HG03457 (cell line): ENCODE data around the gene USP10.

Experiments
- ATAC-seq: cut with Tn5 transposase; IDR thresholded peaks from one replicate; pipeline ENCODE4 v1.9.1; 2021; ENCODE audit warnings: moderate number of reproducible peaks; ENCODE audit not compliant: unreplicated experiment

USP10 gene

DNA sequence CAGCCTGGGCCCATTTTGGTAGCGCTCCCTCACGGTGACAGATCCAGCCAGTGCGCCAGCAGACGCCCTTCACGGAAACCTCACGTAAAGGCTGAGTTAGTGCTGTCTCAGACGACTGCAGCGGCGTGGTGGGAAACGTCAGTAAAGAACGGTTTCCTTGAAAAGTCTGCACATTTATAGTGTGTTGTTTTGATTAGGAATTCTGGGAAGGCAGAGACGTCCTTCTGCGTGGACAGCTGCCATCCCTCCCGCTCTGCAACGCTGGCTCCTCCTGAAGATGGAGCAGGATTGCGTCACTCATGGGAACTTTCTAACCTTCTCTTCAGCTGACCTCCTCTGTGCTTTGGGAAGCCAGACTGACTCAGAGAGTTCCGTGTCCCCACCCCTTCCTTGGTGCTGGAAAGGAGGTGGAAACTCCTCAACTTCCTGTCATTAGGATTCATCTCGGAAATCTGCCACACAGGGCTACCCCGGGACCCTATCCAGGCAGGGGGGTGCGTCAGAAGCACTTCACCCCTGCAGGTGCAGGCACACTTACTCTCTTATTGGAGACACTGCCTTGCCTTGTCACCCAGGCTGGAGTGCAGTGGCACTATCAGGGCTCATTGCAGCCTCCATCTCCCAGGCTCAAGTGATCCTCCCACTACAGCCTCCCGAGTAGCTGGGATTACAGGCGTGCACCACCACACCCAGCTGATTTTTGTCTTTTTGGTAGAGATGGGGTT is 95.7 kb downstream of the USP10 start:
- no peak for ATAC-seq

DNA sequence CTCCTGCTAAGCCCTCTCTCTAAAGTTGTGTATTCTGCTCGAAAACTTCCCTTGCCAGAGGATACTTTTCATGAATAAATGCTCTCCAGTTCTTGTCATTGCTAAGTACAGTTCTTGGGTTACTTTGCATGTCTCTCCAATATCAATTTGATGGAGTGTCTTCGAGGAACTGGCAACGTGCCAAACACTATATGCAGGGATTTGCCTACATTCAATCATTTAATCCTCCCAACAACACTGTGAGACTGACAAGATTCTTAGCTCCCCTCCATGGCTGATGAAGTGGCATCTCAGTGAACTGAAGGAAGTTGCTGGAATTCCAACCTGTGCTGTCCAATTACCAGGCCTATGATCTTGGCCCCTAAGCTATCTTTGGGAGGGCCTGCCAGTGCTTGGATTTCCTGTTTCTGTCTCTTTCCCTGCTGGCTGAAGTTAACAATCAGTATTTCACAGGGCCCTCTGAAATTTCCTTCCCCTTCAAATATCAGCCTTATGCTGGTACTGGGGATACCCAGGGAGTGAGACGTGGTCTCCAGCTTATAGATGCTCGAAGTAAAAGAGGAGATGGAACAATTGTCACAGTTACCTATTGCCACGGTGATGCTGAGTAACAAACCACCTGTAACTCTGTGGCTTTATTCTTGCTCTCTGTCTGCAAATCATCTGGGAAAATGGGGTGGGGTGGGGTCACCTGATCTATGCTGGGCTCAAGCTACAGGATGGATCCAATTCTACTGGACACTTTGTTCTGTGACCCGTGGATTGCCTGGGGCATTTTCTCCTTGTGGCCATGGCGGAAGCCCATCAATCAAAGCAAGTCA is 100.6 kb downstream of the USP10 start:
- no peak for ATAC-seq

DNA sequence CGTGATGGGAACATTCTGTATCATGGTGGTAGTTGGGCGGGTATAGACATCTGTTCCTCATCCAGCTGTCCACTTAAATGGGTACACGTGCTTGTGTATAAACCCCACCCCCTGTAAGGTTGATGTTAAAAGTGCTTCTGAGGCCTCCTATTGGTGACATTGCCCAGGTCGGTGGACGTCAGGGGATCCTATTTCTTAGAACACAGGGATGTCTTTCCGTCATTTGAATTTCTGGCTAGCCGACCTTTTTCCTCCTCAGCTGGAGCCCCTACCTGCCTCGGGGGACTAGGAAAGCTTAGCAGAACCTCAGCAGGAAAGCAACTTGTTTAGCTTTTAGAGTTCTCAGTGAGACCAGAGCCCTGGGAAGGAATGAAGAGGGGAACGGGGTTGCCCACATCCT is 103.3 kb downstream of the USP10 start:
- ATAC-seq, result no peak

DNA sequence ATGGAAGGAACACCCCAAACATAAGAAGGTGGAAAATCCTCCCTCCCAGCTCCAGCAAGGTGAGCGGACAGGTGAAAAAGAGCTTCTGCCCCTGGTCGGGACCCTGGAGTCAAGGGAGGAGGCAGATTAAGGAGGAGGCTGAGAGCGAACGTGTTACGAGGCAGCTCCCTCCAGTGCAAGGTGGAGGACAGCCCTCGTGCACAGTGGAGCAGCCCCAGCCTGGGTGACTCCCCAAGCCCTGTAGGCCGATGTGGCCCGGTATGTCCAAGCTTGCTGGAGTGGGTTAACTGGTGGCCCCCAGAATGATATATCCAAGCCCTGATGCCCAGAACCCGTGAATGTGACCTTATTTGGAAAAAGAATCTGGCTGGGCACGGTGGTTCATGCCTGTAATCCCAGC is 104.5 kb downstream of the USP10 start:
- ATAC-seq, result no peak

DNA sequence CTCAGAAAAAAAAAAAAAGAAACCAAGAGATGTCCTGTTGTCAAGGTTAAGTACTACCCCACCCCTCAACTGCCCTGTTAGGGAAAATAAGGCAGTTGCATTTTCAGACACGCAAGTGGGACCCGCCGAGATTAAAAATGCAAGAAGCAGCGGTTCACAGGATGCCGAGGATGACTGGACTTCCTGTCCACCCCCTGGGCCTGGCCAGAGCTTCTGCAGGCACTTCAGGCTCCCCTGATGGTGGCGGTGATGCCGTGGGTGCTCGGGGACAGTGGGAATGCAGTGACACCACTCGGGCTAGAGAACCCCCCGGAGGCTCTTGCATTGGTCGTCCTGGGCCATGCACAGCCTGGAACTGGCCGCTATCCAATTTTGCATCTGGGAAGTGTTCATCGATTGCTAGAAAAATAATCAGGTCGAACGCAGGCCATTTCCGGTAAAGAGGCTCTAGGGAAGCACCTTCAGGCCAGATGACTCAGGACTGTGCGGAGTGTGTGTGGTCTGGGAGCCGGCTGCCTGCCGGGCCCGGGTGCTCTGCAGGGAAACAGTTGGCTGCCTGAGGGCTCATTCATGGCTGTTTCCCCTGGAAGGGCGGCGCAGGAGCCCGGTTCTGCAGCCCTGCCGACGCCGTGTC is 106.6 kb downstream of the USP10 start:
- ATAC-seq, result no peak

DNA sequence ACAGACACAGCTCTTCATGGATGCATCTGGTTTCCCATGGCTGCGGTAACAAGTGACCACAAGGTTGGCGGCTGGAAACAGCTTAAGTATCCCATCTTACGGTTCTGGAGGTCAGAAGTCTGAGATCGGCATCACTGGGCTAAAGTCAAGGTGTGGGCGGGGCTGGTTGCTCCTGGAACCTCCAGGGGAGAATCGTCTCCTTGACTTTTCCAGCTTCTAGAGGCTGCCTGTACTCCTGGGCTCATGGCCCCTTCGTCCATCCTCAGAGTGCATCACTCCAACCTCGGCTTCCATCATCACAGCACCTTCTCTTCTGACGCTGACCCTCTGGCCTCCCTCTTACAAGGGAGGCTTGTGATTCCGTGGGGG is 107.1 kb downstream of the USP10 start:
- no peak for ATAC-seq

DNA sequence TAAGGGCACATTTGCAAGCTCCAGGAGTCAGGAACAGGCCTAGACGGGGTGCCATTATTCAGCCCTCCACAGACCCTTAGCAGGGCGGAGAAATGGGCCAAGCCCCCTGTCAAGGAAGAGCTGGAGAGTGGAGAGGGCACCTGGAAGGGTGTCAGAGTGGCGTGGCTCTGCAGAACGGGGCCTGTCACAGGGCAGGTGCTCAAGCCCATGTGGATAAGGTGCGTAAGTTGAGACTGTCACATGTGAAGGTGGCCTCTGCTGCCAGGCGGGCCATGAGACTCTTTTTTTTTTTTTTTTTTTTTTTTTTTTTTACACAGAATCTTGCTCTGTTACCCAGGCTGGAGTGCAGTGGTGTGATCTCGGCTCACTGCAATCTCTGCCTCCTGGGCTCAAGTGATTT is 108.0 kb downstream of the USP10 start:
- ATAC-seq, result no peak

DNA sequence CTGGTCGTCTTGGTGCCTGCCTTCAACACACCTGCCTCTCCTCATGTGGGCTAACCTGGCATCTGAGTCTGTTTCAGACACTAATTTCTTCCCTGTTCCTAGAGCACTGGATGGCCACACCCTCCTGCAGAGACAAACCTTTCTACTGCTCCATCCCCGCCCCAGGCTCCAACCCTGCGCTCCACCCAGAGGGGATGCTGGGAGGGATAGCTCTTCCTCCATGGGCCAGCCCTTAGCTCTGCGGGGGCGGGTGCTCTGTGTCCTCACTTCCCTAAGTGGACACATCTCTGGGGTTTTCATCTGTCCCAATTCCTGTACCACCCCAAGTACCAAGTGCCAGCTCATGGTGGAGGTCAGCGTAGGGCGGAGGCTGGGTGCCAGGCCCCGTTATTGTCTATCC is 109.0 kb downstream of the USP10 start:
- no peak for ATAC-seq

DNA sequence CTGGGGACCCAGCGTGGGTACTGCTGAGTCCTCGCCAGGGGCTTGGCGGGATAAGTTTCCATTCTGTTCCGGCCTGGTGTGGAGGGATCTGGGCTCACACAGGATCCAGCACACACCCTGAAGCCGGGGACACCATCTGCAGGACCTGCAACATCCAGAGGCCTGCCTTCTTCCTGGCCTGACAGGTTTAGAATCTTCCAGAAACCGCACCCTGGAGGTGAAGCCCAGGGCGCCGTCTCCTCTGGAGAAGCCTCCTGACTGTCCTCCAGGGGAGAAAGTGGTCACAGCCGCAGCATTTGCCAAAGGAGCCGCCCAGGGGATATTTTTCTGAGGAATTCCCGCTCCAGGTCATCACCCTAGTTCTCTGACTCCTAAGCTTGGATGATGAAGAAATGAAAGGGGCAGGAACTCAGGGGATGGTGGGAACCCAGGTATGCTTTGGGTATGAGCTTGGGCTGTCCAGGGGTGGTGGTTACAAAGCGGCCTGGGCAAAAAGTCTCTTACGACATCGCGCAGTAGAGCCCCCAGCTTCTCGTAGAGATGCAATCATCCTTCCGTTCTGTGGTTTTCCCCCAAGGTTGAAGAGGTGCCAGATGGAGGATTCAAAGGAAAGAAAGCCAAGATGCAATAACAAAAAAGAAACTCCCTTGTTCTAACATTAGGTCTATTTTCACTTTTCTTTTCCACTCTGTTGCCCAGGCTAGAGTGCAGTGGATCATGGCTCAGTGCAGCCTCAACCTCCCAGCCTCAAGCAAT is 110.9 kb downstream of the USP10 start:
- no peak for ATAC-seq

DNA sequence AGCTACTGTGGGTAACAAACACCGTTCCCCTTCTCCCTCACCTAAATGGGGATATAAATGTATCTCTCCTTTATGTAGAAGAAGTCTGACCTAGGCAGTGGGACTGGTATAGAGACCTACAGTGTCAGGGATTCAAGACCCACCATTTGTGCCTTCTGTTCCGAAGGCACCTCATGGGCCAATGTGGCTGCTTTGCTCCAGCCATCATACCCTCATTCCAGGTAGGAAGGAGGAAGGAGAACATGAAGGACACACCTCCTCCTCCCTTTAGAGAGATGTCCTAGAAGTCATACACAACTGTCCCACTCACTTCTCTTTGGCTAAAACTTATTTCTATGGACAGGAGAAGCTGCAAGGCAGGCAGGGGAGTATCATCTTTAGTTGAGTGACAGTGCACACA is 111.7 kb downstream of the USP10 start:
- no peak for ATAC-seq

DNA sequence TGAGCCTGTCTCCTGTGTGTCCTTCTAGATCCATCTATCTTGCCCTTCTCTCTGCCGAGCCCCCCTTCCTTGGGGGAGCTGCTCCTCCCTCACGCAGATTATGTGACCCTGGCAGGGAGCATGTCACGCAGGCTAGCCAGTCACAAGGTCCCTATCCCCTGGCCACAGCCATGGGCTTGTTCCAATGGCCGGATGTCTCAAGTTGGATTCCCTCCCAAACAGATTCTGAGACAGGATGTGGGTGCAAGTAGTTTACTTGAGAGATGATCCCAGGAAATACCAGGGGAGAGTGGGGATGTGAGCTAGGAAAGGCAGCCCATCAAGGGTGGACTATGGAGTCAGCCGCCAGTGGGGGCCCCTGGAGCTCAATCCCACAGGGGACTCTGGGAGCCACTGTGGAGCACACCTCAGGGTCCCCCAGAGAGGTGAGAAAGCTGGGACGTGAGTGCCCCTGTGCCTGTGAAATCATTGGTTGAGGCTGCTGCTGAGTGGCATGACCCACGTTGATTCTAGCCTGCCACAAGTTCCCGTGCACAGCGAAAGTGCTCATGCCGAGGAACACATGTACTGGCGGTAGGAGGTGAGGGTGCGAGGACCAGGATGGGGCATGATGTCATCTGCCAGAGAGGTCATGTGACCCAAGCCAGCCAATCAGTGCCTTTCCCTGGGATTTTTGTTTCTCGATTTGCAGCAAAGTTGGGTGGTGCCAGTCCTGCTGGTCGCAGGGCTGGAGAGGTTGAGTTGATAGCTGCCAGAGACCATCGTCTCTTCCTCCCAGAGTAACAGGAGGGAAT is 113.5 kb downstream of the USP10 start:
- ATAC-seq, result no peak

DNA sequence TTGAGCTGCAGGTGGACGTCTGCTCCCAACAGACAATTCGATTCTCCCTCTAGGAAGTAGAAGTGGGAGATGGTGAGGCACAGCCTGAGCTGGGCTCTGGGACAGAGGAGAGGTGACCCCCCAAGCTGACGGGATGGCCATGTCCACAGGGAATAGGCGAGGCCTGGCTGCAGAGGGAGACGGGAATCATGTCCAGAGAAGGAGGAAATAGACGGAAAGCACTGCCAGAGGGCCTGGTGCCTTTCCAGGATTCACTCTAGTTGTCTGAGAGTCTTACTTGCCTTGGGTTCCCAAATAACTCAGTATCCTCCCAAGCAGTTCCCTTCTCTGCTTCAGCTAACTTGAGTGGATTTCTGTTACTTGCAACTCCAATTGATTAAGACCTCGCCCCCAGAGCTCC is 115.7 kb downstream of the USP10 start:
- ATAC-seq, result no peak

DNA sequence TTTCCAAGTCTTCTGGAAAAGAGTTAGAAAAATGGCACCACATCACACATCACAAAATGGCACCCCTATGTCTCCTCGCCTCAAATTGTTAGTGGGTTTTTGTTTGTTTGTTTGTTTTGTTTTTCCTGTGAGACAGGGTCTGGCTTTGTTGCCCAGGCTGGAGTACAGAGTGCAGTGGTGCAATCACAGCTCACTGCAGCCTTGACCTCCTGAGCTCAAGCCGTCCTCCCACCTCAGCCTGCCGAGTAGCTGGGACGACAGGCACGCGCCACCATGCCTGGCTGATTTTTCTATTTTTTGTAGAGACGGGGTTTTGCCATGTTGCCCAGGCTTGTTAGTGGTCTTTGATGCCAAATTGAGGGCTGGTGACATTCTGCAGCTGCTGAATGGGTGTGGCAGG is 116.2 kb downstream of the USP10 start:
- no peak for ATAC-seq

DNA sequence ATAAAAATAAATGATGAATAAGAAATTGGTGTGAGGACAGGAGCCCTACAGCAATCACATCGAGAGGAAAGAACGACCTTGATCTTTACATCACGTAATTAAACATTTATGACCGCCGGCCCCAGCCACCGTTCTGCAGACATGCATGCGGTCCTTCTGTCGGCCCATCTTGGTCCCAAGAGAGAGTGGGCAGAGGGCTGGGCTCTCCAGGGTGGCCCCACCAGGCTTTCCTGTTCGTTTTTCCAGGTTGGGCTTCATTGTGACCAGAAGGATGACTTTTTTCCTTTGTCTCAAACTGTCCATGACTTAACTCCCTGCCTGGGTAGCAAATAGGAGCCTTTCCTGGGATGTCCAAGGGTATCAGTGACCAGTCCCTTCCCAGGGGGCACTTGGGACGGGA is 116.7 kb downstream of the USP10 start:
- ATAC-seq, result no peak

DNA sequence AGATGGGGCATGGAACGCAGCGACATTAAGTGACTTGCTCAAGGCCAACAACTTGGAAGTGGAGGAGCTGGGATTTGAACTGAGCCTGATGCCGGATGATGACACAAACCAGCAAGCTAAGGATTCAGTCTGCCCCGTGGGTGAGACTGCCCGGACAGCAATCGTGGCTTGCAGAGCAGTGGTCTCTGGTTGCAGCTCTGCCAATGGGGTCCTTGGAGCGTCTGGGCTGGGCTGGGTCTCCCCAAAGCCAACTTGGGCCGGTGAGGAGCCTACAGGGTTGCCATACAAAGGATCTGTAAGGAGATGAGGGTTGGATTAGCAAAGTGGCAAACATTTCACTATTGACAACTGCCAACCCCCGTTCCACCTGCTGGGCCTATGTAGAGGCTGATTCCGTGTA is 117.4 kb downstream of the USP10 start:
- no peak for ATAC-seq

DNA sequence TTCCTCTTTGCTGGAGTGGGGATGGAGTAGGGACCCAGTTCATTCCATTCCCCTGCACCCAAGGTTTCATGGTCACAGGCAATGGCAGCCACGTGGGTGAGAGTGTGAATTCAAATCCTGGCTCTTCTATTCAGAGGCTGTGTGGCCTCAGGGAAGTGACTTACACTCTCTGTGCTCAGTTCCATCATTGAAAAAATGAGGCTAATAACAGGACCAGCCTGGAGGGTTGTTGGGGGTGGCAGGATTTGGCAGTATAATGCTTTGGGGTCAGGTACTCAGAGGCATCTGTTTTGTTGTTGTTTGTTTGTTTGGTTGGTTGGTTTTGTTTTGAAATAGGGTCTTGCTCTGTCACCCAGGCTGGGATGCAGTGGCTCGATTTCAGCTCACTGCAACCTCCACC is 117.8 kb downstream of the USP10 start:
- ATAC-seq, result no peak

DNA sequence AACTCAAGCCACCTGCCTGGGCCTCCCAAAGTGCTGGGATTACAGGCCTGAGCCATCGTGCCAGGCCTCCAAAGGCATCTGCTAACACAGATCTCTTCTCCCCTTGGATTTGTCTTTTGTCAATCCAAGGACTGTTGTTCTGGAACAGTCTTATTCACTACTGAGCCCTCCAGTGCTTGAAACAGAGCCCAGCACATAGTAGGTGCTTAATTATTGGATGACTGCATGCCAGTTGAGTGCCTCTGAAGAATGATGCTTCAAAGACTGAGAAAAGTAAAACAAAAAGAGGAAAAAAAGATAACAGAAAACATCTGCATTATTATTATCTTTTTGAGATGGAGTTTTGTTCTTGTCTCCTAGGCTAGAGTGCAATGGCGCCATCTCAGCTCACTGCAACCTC is 118.3 kb downstream of the USP10 start:
- no peak for ATAC-seq

DNA sequence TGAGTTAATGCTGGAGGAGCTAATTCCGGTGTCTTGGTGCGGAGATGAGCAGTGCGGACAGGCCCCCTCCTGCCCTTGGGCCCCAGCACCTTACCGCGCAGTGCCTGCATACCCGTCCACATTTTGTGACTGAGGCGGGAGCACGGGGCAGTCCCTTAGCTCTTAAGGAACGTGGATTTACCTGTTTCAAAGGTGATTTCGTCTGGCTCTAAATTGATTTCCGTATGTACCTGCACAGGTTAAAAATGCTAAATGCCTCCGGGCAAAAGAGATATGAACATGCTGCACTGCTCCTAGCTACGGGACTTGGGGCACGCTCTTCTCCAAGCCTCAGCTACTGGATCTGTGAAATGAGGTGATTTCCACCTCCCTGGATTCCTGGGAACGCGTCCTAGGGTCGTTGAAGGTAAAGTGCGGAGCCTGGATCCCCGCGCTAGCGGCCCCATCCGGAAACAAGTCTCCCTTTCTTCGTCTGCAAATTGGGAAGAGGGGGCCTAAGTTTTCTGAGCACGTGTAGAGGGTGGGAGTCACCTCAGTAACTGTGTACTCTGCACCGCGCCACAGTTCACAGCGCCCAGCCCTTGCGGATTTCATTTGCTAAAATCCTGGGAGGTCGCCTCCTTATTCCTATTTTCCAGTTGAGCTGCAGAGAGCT is 119.3 kb downstream of the USP10 start:
- no peak for ATAC-seq

DNA sequence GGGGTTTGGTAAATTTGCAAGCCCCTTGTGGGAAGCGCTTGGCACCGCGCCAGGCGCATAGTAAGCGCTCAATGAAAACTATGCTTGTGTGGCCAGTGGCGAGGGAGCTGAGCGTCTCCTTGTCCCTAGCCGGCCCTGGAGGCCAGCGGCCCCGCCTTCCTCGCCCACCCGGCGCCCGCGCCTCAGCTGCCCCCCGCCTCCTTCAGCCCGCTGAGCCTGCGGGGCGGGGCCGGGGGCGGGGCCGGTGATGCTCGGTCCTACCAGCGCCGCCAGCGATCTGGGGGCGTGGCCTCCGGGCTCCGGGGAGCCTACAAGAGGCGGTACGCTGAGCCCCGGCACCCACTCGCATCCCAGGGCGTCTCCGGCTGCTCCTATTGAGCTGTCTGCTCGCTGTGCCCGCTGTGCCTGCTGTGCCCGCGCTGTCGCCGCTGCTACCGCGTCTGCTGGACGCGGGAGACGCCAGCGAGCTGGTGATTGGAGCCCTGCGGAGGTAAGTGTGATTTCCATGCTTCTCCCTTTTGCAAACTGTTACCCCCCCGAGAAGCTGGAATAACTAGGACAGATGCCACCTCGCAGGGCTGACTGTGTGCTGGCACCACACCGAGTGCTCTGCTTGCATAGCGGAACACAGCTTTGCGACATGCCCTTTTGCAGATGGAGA is 120.0 kb downstream of the USP10 start, which contains the start of gene CRISPLD2:
Gene CRISPLD2, plus strand, starts transcription at position 342 of the 661 bp plus-strand sequence. CDS start 18,511 bp downstream, outside the sequence.
- no peak for ATAC-seq
